HCT116 (cell line): Measurements from ENCODE around the gene ZFP36.

Experiments
- CEBPB ChIP-seq: IDR thresholded peaks from 2 replicates; pipeline ENCODE4 v1.6.1; 2012; ENCODE audit warnings: low read depth
- EZH2 ChIP-seq: fragments of 200-600 bp; sonication (generic); IDR thresholded peaks from 2 replicates; pipeline ENCODE4 v1.6.1; 2017; ENCODE audit warnings: antibody characterized with exemption, mixed run types
- POLR2A ChIP-seq: IDR thresholded peaks from 2 replicates; pipeline ENCODE4 v1.7.0; 2011; ENCODE audit warnings: borderline replicate concordance; ENCODE audit not compliant: insufficient read depth, insufficient read length; ENCODE audit errors: extremely low read depth
- POLR2AphosphoS5 ChIP-seq: IDR thresholded peaks from 2 replicates; pipeline ENCODE4 v1.6.1; 2011; ENCODE audit warnings: mild to moderate bottlenecking, low read depth, low read length, moderate library complexity
- SIN3A ChIP-seq: IDR thresholded peaks from 2 replicates; pipeline ENCODE4 v1.6.1; 2012; ENCODE audit warnings: low read depth
- TCF7L2 ChIP-seq: IDR thresholded peaks from 2 replicates; pipeline ENCODE4 v1.7.0; 2011; ENCODE audit warnings: borderline replicate concordance, inconsistent platforms; ENCODE audit not compliant: insufficient read depth, insufficient read length; ENCODE audit errors: extremely low read depth
- ZNF274 ChIP-seq: fragments of 200-500 bp; sonication (Bioruptor generic); IDR thresholded peaks from 2 replicates; pipeline ENCODE4 v1.6.1; 2014; ENCODE audit warnings: mild to moderate bottlenecking, low read depth, low read length, inconsistent platforms
- TF ChIP-seq, protein P1 (sequence below), 3 experiments: fragments of 200-600 bp in 1 of 3; sonication (generic) in 1 of 3; IDR thresholded peaks in 2 of 3; conservative IDR thresholded peaks in 1 of 3; 2 replicates each; pipeline ENCODE4 v1.5.1; 2012 to 2017; ENCODE audit warnings: low read depth in 2 of 3, low read length in 2 of 3, antibody characterized with exemption in 1 of 3, borderline replicate concordance in 1 of 3, control low read depth in 1 of 3, mild to moderate bottlenecking in 1 of 3, mixed read lengths in 1 of 3, mixed run types in 1 of 3, moderate library complexity in 1 of 3; ENCODE audit not compliant: insufficient read depth in 1 of 3
- TF ChIP-seq, protein P2 (sequence below): IDR thresholded peaks from 2 replicates; pipeline ENCODE4 v1.6.1; 2012

DNA sequence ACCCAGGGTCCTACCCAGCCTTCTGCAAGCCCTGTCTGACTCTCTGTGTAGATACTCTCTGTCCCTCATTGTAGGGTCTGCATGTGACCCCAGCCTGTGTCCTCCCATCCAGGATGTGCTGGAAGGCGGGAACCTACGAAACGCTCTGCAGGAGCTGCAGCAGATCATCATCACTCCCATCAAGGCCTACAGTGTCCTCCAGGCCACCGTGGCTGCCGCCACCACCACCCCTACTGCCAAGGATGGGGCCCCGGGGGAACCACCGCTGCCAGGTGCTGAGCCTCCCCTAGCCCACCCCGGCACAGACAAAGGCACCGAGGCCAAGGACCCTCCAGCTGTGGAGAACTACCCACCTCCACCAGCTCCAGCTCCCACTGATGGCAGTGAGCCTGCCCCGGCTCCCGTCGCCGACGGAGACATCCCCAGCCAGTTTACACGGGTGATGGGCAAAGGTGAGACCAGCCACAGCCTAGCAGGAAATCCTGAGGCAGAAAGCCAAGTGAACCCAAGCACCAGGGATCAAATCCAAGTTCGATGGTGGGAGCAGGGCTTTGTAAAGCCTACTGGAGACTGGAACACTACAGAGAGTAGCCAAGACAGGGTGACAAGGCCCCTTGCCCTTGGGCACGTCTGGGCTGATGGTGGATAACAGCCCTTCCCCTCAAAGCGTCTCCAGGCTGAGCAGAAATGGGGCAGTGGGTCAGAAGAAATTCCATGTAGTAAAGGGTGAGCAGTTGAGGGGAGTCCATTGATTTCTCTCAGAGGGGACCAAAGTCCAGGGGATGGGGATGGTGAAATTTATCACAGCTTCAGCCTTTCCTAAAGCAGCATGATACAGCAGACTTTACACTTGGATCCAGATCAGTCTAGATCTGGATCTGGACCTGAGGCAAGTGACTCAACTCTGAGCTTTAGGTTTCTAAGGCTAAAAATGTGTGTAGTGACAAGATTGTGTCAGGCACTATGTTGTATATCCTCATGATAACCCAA lies 29.0 kb upstream of the ZFP36 start:
- TF ChIP-seq, protein P1, sequence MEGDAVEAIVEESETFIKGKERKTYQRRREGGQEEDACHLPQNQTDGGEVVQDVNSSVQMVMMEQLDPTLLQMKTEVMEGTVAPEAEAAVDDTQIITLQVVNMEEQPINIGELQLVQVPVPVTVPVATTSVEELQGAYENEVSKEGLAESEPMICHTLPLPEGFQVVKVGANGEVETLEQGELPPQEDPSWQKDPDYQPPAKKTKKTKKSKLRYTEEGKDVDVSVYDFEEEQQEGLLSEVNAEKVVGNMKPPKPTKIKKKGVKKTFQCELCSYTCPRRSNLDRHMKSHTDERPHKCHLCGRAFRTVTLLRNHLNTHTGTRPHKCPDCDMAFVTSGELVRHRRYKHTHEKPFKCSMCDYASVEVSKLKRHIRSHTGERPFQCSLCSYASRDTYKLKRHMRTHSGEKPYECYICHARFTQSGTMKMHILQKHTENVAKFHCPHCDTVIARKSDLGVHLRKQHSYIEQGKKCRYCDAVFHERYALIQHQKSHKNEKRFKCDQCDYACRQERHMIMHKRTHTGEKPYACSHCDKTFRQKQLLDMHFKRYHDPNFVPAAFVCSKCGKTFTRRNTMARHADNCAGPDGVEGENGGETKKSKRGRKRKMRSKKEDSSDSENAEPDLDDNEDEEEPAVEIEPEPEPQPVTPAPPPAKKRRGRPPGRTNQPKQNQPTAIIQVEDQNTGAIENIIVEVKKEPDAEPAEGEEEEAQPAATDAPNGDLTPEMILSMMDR (IDR thresholded peaks at IDR 0.05 in 2 of 3, conservative IDR thresholded peaks at IDR 0.05 in 1 of 3; ENCODE audit: borderline replicate concordance in 1 of 3, insufficient read depth in 1 of 3, low read depth in 2 of 3, low read length in 2 of 3), result no peak
- TF ChIP-seq POLR2A, result no peak
- TF ChIP-seq EZH2, result no peak
- TF ChIP-seq, protein P2, sequence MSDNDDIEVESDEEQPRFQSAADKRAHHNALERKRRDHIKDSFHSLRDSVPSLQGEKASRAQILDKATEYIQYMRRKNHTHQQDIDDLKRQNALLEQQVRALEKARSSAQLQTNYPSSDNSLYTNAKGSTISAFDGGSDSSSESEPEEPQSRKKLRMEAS, result no peak
- TF ChIP-seq TCF7L2, result no peak
- no peak for TF ChIP-seq SIN3A
- TF ChIP-seq ZNF274, result no peak
- TF ChIP-seq POLR2AphosphoS5, result no peak
- no peak for TF ChIP-seq CEBPB
